Measurements from ENCODE around the gene SHFL. TPM values are rescaled to one million over a fixed set of nuclear protein-coding genes. Genes with fewer than 3 reads are reported as not detected.

The SHFL gene
- polyA plus RNA-seq, 3 donors: 12.6 to 106 (median 17.6) TPM

- H3K9me3 ChIP-seq (replicated peaks in 1 of 2; ENCODE audit: control insufficient read depth in 1 of 2, insufficient read depth in 1 of 2, low read length in 2 of 2): peaks cover 56 to 59% of the 10 kb centered on the region in 2 donors
- no CpG with 5 or more reads among the region's 1 CpG for WGBS (ENCODE audit: insufficient coverage)
Measured at GRCh38 chr19:10045371-10045770, 40.7 kb upstream of the SHFL start.

DNA sequence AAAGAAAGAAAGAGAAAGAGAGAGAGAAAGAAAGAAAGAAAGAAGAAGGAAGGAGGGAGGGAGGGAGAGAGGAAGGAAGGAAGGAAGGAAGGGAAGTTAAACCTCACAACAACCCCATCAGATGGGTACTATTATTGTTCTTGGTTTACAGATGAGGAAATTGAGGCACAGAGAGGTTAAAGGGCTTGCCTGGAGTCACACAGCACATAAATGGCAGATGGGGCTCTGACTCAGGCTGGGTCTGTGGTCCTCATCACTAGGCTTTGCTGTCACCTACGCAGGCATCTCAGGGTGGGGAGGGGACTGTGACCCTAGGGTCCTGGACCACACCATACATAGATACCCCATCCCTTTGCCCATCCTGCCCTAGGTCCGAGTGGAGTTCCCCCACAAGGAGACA is 36.5 kb upstream of the SHFL start:
- intact Hi-C loops (cut with micrococcal nuclease): no loop called here
- Histone ChIP-seq H3K27ac (ENCODE audit: low read depth in 1 of 2, low read length in 2 of 2) (no peak overlapping the region), H3K4me1 (ENCODE audit: control insufficient read depth in 1 of 2, insufficient read depth in 2 of 2, low read length in 2 of 2) (no peaks in the 10 kb centered on the region), H3K79me2 (ENCODE audit: insufficient read depth, low read length) (no peaks in the 10 kb centered on the region), H3K9me3 (replicated peaks in 1 of 2; ENCODE audit: control insufficient read depth in 1 of 2, insufficient read depth in 1 of 2, low read length in 2 of 2) (peaks cover 22 to 23% of the 10 kb centered on the region in 2 donors), H3K4me3 (replicated peaks in 1 of 3; ENCODE audit: low read depth in 2 of 3, low read length in 3 of 3) (no peak overlapping the region), H4K20me1 (ENCODE audit: insufficient read depth, low read length) (no peaks in the 10 kb centered on the region), H3K36me3 (replicated peaks in 1 of 2; ENCODE audit: control insufficient read depth in 1 of 2, insufficient read depth in 2 of 2, low read length in 2 of 2) (no peaks in the 10 kb centered on the region), H2AFZ (ENCODE audit: insufficient read depth, low read depth, low read length, poor library complexity, severe bottlenecking) (no peak overlapping the region), H3K9ac (ENCODE audit: insufficient read depth, low read length, poor library complexity, severe bottlenecking) (no peak overlapping the region), H3K27me3 (ENCODE audit: control insufficient read depth in 2 of 2, insufficient read depth in 2 of 2, low read length in 2 of 2) (no peaks in the 10 kb centered on the region), H3K4me2 (replicated peaks; ENCODE audit: extremely low read depth, low read length, poor library complexity, severe bottlenecking) (no peak overlapping the region)
- no peaks in the 10 kb centered on the region for H3K36me3 Mint-ChIP-seq
- no peak overlapping the region for H3K4me3 Mint-ChIP-seq
- peaks cover 2 to 13% (median 2%) of the 10 kb centered on the region in 3 donors for H3K27me3 Mint-ChIP-seq (ENCODE audit: low read depth in 3 of 3)
- no peaks in the 10 kb centered on the region for H3K4me1 Mint-ChIP-seq
- TF ChIP-seq CTCF (IDR thresholded peaks at IDR 0.05): no peak
- peaks cover 15 to 33% (median 21%) of the 10 kb centered on the region in 7 donors for H3K9me3 Mint-ChIP-seq
- H3K27ac Mint-ChIP-seq: no peak overlapping the region
- no peak for DNase-seq
- 40% methylated on average over 1 of the region's 2 CpGs for WGBS (ENCODE audit: insufficient coverage)

More at GRCh38 chr19:10045371-10045770, 40.7 kb upstream of the SHFL start:
- H4K20me1 ChIP-seq (ENCODE audit: insufficient read depth, low read length): no peaks in the 10 kb centered on the region
- no peaks in the 10 kb centered on the region for H3K27me3 ChIP-seq (ENCODE audit: control insufficient read depth in 2 of 2, insufficient read depth in 2 of 2, low read length in 2 of 2)
- H3K27ac Mint-ChIP-seq: no peak overlapping the region
- H2AFZ ChIP-seq (ENCODE audit: insufficient read depth, low read depth, low read length, poor library complexity, severe bottlenecking): no peak overlapping the region
- H3K4me1 Mint-ChIP-seq: no peaks in the 10 kb centered on the region
- no peak for DNase-seq
- H3K4me1 ChIP-seq (ENCODE audit: control insufficient read depth in 1 of 2, insufficient read depth in 2 of 2, low read length in 2 of 2): no peaks in the 10 kb centered on the region
- H3K9me3 Mint-ChIP-seq: peaks cover 41 to 70% (median 56%) of the 10 kb centered on the region in 7 donors
- TF ChIP-seq CTCF (IDR thresholded peaks at IDR 0.05): no peak
- H3K4me2 ChIP-seq (replicated peaks; ENCODE audit: extremely low read depth, low read length, poor library complexity, severe bottlenecking): no peak overlapping the region
- no peaks in the 10 kb centered on the region for H3K79me2 ChIP-seq (ENCODE audit: insufficient read depth, low read length)
- no peak overlapping the region for H3K4me3 ChIP-seq (replicated peaks in 1 of 3; ENCODE audit: low read depth in 2 of 3, low read length in 3 of 3)
- H3K36me3 ChIP-seq (replicated peaks in 1 of 2; ENCODE audit: control insufficient read depth in 1 of 2, insufficient read depth in 2 of 2, low read length in 2 of 2): no peaks in the 10 kb centered on the region
- no peak overlapping the region for H3K9ac ChIP-seq (ENCODE audit: insufficient read depth, low read length, poor library complexity, severe bottlenecking)
- H3K4me3 Mint-ChIP-seq: no peak overlapping the region
- H3K27me3 Mint-ChIP-seq (ENCODE audit: low read depth in 3 of 3): peaks cover 1 to 7% (median 4%) of the 10 kb centered on the region in 3 donors
- intact Hi-C loops (cut with micrococcal nuclease): no loop called here
- H3K36me3 Mint-ChIP-seq: no peaks in the 10 kb centered on the region
- no peak overlapping the region for H3K27ac ChIP-seq (ENCODE audit: low read depth in 1 of 2, low read length in 2 of 2)
